Gastroesophageal sphincter (tissue), 4 donors: ENCODE data around the gene GNA14. TPM values are rescaled to one million over a fixed set of nuclear protein-coding genes. Genes with fewer than 3 reads are reported as not detected.

Experiments
- ATAC-seq: fragments of 150-250 bp; one replicate; pipeline ENCODE4 v1.9.1; 2016; ENCODE audit warnings: mild to moderate bottlenecking, moderate library complexity
- H3K27ac ChIP-seq, 4 donors: fragments of 200-600 bp; sonication (generic) in 3 of 4; 1 replicate in 3 of 4; 2 replicates in 1 of 4; pipeline ENCODE4 v1.5.1; 2016 to 2019
- H3K27me3 ChIP-seq: fragments of 200-600 bp; sonication (generic); one replicate; pipeline ENCODE4 v1.5.1; 2019
- H3K36me3 ChIP-seq, 2 donors: fragments of 200-600 bp; sonication (generic); one replicate each; pipeline ENCODE4 v1.5.1; 2019; ENCODE audit warnings: control low read depth in 1 of 2
- H3K4me1 ChIP-seq, 3 donors: fragments of 200-600 bp; sonication (generic); 1 replicate in 2 of 3; 2 replicates in 1 of 3; pipeline ENCODE4 v1.5.1; 2016 to 2019; ENCODE audit warnings: control low read depth in 2 of 3
- H3K4me3 ChIP-seq, 2 donors: fragments of 200-600 bp; sonication (generic); one replicate each; pipeline ENCODE4 v1.5.1; 2019; ENCODE audit warnings: mild to moderate bottlenecking in 1 of 2, moderate library complexity in 1 of 2
- H3K9me3 ChIP-seq, 3 donors: fragments of 200-600 bp; sonication (generic); one replicate each; pipeline ENCODE4 v1.5.1; 2017 to 2019; ENCODE audit warnings: control low read depth in 2 of 3
- CTCF ChIP-seq, 4 experiments: fragments of 200-600 bp in 2 of 4; fragments of 450-650 bp in 2 of 4; sonication (generic) in 1 of 4; IDR thresholded peaks; one replicate each; pipeline ENCODE4 v1.5.1; 2017 to 2019; ENCODE audit warnings: antibody characterized with exemption in 4 of 4, mild to moderate bottlenecking in 2 of 4, moderate library complexity in 2 of 4
- EP300 ChIP-seq: sonication (generic); formaldehyde crosslinking; IDR thresholded peaks from one replicate; pipeline ENCODE4 v1.6.1; 2017; ENCODE audit warnings: antibody characterized with exemption, mild to moderate bottlenecking
- POLR2A ChIP-seq, 2 donors: fragments of 450-650 bp; IDR thresholded peaks; one replicate each; pipeline ENCODE4 v1.6.1; 2017; ENCODE audit warnings: antibody characterized with exemption in 2 of 2, mild to moderate bottlenecking in 2 of 2, moderate library complexity in 1 of 2
- POLR2AphosphoS5 ChIP-seq: sonication (generic); formaldehyde crosslinking; IDR thresholded peaks from one replicate; pipeline ENCODE4 v1.6.1; 2017; ENCODE audit warnings: antibody characterized with exemption
- WGBS, 2 donors: methylation state at CpG; one replicate each; pipeline ENCODE4 v1.1.5; 2018; ENCODE audit warnings: low coverage in 1 of 2; 5-methylcytosine and 5-hydroxymethylcytosine counted together
- total RNA-seq, 4 donors: library from RNA; depleted of rRNA; stranded (reverse); fragments of >200 nt; gene quantifications; one replicate each; pipeline ENCODE4 v1.1.0, GENCODE V29; 2016

Gene GNA14
- total RNA-seq, 4 donors from 2014 or later, result 3.9 to 6.4 (median 5.1) TPM

GRCh38 chr9:77679661-77680368 is 31.7 kb upstream of the GNA14 start:
- 74 to 79% methylated on average over 6 to 9 of the region's 9 CpGs for WGBS, 2 donors
- Histone ChIP-seq H3K27ac (no peak overlapping the region), H3K4me3 (no peak overlapping the region), H3K9me3 (no peaks in the 10 kb centered on the region), H3K4me1 (peaks cover 0 to under 1% (median 0%) of the 10 kb centered on the region in 3 donors), H3K36me3 (no peaks in the 10 kb centered on the region), H3K27me3 (no peaks in the 10 kb centered on the region)
- no peak for ATAC-seq
- TF ChIP-seq POLR2A (IDR thresholded peaks at IDR 0.05) (no peak), CTCF (IDR thresholded peaks at IDR 0.05) (no peak), EP300 (no peak), POLR2AphosphoS5 (no peak)

GRCh38 chr9:77679088-77679487 is 31.0 kb upstream of the GNA14 start:
- Histone ChIP-seq H3K27ac (no peak overlapping the region), H3K27me3 (no peaks in the 10 kb centered on the region), H3K4me1 (peaks cover 0 to 7% (median 0%) of the 10 kb centered on the region in 3 donors), H3K36me3 (no peaks in the 10 kb centered on the region), H3K9me3 (no peaks in the 10 kb centered on the region), H3K4me3 (no peak overlapping the region)
- WGBS, 2 donors, result 71 to 75% methylated on average over 2 of the region's 2 CpGs
- no peak for ATAC-seq
- no peak for TF ChIP-seq POLR2AphosphoS5
- TF ChIP-seq EP300, result no peak
- TF ChIP-seq CTCF (IDR thresholded peaks at IDR 0.05), result no peak
- no peak for TF ChIP-seq POLR2A (IDR thresholded peaks at IDR 0.05)

GRCh38 chr9:77677957-77678535 is 29.9 kb upstream of the GNA14 start:
- Histone ChIP-seq H3K9me3 (no peaks in the 10 kb centered on the region), H3K36me3 (no peaks in the 10 kb centered on the region), H3K27ac (no peak overlapping the region), H3K4me1 (peaks cover 0 to 17% (median 0%) of the 10 kb centered on the region in 3 donors), H3K27me3 (no peaks in the 10 kb centered on the region), H3K4me3 (no peak overlapping the region)
- TF ChIP-seq POLR2A (IDR thresholded peaks at IDR 0.05), result no peak
- peak; percentile 22 for TF ChIP-seq POLR2AphosphoS5
- 42 to 67% methylated on average over 5 to 7 of the region's 7 CpGs for WGBS, 2 donors
- ATAC-seq, result peak; percentile 54

GRCh38 chr9:77677397-77677796 is 29.3 kb upstream of the GNA14 start:
- WGBS, 2 donors, result 69% methylated on average over 4 of the region's 4 CpGs; no CpG with 5 or more reads in 1 of the 2 donors
- H3K4me3 ChIP-seq, result no peak overlapping the region
- H3K36me3 ChIP-seq, result no peaks in the 10 kb centered on the region
- no peaks in the 10 kb centered on the region for H3K9me3 ChIP-seq
- no peak overlapping the region for H3K27ac ChIP-seq
- ATAC-seq, result no peak
- H3K4me1 ChIP-seq, result peaks cover 0 to 17% (median 0%) of the 10 kb centered on the region in 3 donors
- TF ChIP-seq POLR2AphosphoS5 (no peak), CTCF (IDR thresholded peaks at IDR 0.05) (no peak), EP300 (no peak), POLR2A (IDR thresholded peaks at IDR 0.05) (no peak)
- H3K27me3 ChIP-seq, result no peaks in the 10 kb centered on the region

- no peak overlapping the region for H3K4me3 ChIP-seq
- peak; percentile 47 for ATAC-seq
- no peaks in the 10 kb centered on the region for H3K27me3 ChIP-seq
- no peaks in the 10 kb centered on the region for H3K9me3 ChIP-seq
- WGBS, 2 donors, result 0 to 75% methylated on average over 1 to 10 of the region's 10 CpGs
- H3K36me3 ChIP-seq, result no peaks in the 10 kb centered on the region
- H3K27ac ChIP-seq, result peak overlapping the region in 3 of 4 donors; percentile 52 to 66 (median 57)
- H3K4me1 ChIP-seq, result peaks cover 0 to 17% (median 0%) of the 10 kb centered on the region in 3 donors
- TF ChIP-seq POLR2AphosphoS5, result peak; percentile 52
- TF ChIP-seq POLR2A (IDR thresholded peaks at IDR 0.05), result no peak
These were observed 26.0 kb upstream of the GNA14 start for GRCh38 chr9:77673941-77674791.
